ENCODE data around the gene RNF208. TPM values are rescaled to one million over a fixed set of nuclear protein-coding genes. Genes with fewer than 3 reads are reported as not detected.

Gene RNF208
- total RNA-seq, 1 donor from 2014 or later = 0.77 TPM

- Mint-ChIP-seq H3K27ac (no peak overlapping the region), H3K4me1 (peaks cover 3% of the 10 kb centered on the region), H3K9me3 (no peaks in the 10 kb centered on the region), H3K4me3 (peak overlapping the region; percentile 55), H3K27me3 (ENCODE audit: insufficient read depth, low read depth) (peaks cover 6% of the 10 kb centered on the region), H3K36me3 (no peaks in the 10 kb centered on the region)
- Histone ChIP-seq H3K79me2 (ENCODE audit: low read depth) (no peaks in the 10 kb centered on the region), H3K27ac (no peak overlapping the region), H3F3A (ENCODE audit: low read depth) (peaks cover 12% of the 10 kb centered on the region), H3K4me1 (peaks cover 11% of the 10 kb centered on the region), H4K20me1 (ENCODE audit: low read depth) (no peaks in the 10 kb centered on the region), H2AFZ (replicated peaks) (no peak overlapping the region), H3K27me3 (peaks cover 15% of the 10 kb centered on the region), H3K36me3 (no peaks in the 10 kb centered on the region), H3K9ac (no peak overlapping the region), H3K4me2 (no peak overlapping the region), H3K9me3 (ENCODE audit: low read depth) (no peaks in the 10 kb centered on the region), H3K4me3 (no peak overlapping the region)
- DNase-seq (ENCODE audit: low spot score) = no peak
- TF ChIP-seq CTCF (IDR thresholded peaks at IDR 0.05) (no peak), EZH2phosphoT487 (IDR thresholded peaks at IDR 0.05) (no peak), EZH2 (IDR thresholded peaks at IDR 0.05) (no peak)
Observed at GRCh38 chr9:137226338-137227053, 4.5 kb upstream of the RNF208 start.

GRCh38 chr9:137225699-137226331, 3.8 kb upstream of the RNF208 start:
- peak overlapping the region; percentile 55 for H3K4me3 Mint-ChIP-seq
- Histone ChIP-seq H3K9ac (no peak overlapping the region), H3K36me3 (no peaks in the 10 kb centered on the region), H3K9me3 (ENCODE audit: low read depth) (no peaks in the 10 kb centered on the region), H3K27ac (no peak overlapping the region), H3K79me2 (ENCODE audit: low read depth) (no peaks in the 10 kb centered on the region), H3K27me3 (peaks cover 22% of the 10 kb centered on the region), H2AFZ (replicated peaks) (no peak overlapping the region), H3F3A (ENCODE audit: low read depth) (peaks cover 12% of the 10 kb centered on the region), H3K4me3 (no peak overlapping the region), H4K20me1 (ENCODE audit: low read depth) (no peaks in the 10 kb centered on the region), H3K4me2 (no peak overlapping the region), H3K4me1 (peaks cover 13% of the 10 kb centered on the region)
- no peak overlapping the region for H3K27ac Mint-ChIP-seq
- peaks cover 3% of the 10 kb centered on the region for H3K4me1 Mint-ChIP-seq
- no peak for DNase-seq (ENCODE audit: low spot score)
- peaks cover 6% of the 10 kb centered on the region for H3K27me3 Mint-ChIP-seq (ENCODE audit: insufficient read depth, low read depth)
- H3K36me3 Mint-ChIP-seq = no peaks in the 10 kb centered on the region
- no peak for TF ChIP-seq EZH2phosphoT487 (IDR thresholded peaks at IDR 0.05)
- no peak for TF ChIP-seq EZH2 (IDR thresholded peaks at IDR 0.05)
- no peak for TF ChIP-seq CTCF (IDR thresholded peaks at IDR 0.05)
- no peaks in the 10 kb centered on the region for H3K9me3 Mint-ChIP-seq

GRCh38 chr9:137224830-137225694, 3.0 kb upstream of the RNF208 start, which contains the start of gene CYSRT1:
Gene CYSRT1, plus strand, starts transcription at chr9:137225174. Its CDS starts 448 bp downstream, at chr9:137225622.
- H3K9me3 Mint-ChIP-seq = no peaks in the 10 kb centered on the region
- no peak within 1 kb of the TSS for H3K27ac ChIP-seq
- no peaks in the 10 kb centered on the region for H4K20me1 ChIP-seq (ENCODE audit: low read depth)
- no peaks in the 10 kb centered on the region for H3K36me3 ChIP-seq
- no peaks in the 10 kb centered on the region for H3K9me3 ChIP-seq (ENCODE audit: low read depth)
- H3K27me3 Mint-ChIP-seq (ENCODE audit: insufficient read depth, low read depth) = peaks cover 6% of the 10 kb centered on the region
- no peak within 1 kb of the TSS for H3K27ac Mint-ChIP-seq
- H3K4me1 ChIP-seq = peaks cover 13% of the 10 kb centered on the region
- peak within 1 kb of the TSS; percentile 65 for H3K4me3 ChIP-seq
- H3K4me2 ChIP-seq = peak within 1 kb of the TSS; percentile 81
- H3K36me3 Mint-ChIP-seq = no peaks in the 10 kb centered on the region
- peak within 1 kb of the TSS; percentile 87 for H3K4me3 Mint-ChIP-seq
- peaks cover 25% of the 10 kb centered on the region for H3K27me3 ChIP-seq
- H3K9ac ChIP-seq = peak within 1 kb of the TSS; percentile 66
- peaks cover 12% of the 10 kb centered on the region for H3F3A ChIP-seq (ENCODE audit: low read depth)
- TF ChIP-seq EZH2 (IDR thresholded peaks at IDR 0.05) = no peak
- TF ChIP-seq EZH2phosphoT487 (IDR thresholded peaks at IDR 0.05) = no peak
- no peak for TF ChIP-seq CTCF (IDR thresholded peaks at IDR 0.05)
- peaks cover 3% of the 10 kb centered on the region for H3K4me1 Mint-ChIP-seq
- no peak for DNase-seq (ENCODE audit: low spot score)
- H3K79me2 ChIP-seq (ENCODE audit: low read depth) = no peaks in the 10 kb centered on the region
- no peak within 1 kb of the TSS for H2AFZ ChIP-seq (replicated peaks)
